Heart left ventricle (tissue), 16 donors: ENCODE measurements around the gene TTC7B. TPM values are rescaled to one million over a fixed set of nuclear protein-coding genes. Genes with fewer than 3 reads are reported as not detected.
A peak's percentile ranks its signal among the peaks of the same experiment; 100 is the strongest.

Source experiments
- ATAC-seq, 4 donors: fragments of 200-7000 bp; cut with Tn5 transposase; one replicate each; pipeline ENCODE4 v1.9.1; 2020 to 2022; ENCODE audit warnings: moderate library complexity in 4 of 4, mild to moderate bottlenecking in 3 of 4, moderate number of reproducible peaks in 1 of 4
- DNase-seq, 5 donors: peaks; one replicate each; pipeline ENCODE4 v3.0.0-alpha.2; 2020
- H3K27ac ChIP-seq, 12 donors: fragments of 200-600 bp; sonication (generic) in 4 of 12; one replicate each; pipeline versions ENCODE4 v1.5.0 to v1.8.0; 2016 to 2022; ENCODE audit warnings: mild to moderate bottlenecking in 2 of 12
- H3K27me3 ChIP-seq, 9 donors: fragments of 200-600 bp; sonication (generic) in 2 of 9; one replicate each; pipeline versions ENCODE4 v1.5.1 to v1.8.0; 2016 to 2022; ENCODE audit warnings: mild to moderate bottlenecking in 3 of 9
- H3K36me3 ChIP-seq, 9 donors: fragments of 200-600 bp; sonication (generic) in 2 of 9; one replicate each; pipeline versions ENCODE4 v1.5.0 to v1.8.0; 2018 to 2022; ENCODE audit warnings: mild to moderate bottlenecking in 2 of 9
- H3K4me1 ChIP-seq, 12 donors: fragments of 200-600 bp; sonication (generic) in 4 of 12; one replicate each; pipeline versions ENCODE4 v1.5.0 to v1.8.0; 2016 to 2022; ENCODE audit warnings: mild to moderate bottlenecking in 3 of 12
- H3K4me3 ChIP-seq, 12 donors: fragments of 200-600 bp; sonication (generic) in 4 of 12; one replicate each; pipeline versions ENCODE4 v1.5.0 to v1.8.0; 2017 to 2022; ENCODE audit warnings: mild to moderate bottlenecking in 9 of 12, moderate library complexity in 4 of 12
- H3K9me3 ChIP-seq, 12 donors: fragments of 200-600 bp; sonication (generic) in 4 of 12; one replicate each; pipeline versions ENCODE4 v1.5.0 to v1.8.0; 2016 to 2022; ENCODE audit warnings: mild to moderate bottlenecking in 1 of 12
- POLR2A ChIP-seq, 2 donors: fragments of 450-650 bp; IDR thresholded peaks; one replicate each; pipeline ENCODE4 v1.6.1; 2017; ENCODE audit warnings: antibody characterized with exemption in 2 of 2, mild to moderate bottlenecking in 2 of 2, moderate library complexity in 2 of 2
- WGBS, 4 donors: extraction: QIAGEN DNeasy Blood & Tissue Kit in 2 of 4; methylation state at CpG; one replicate each; pipeline versions ENCODE4 v1.1.5 to v1.1.7; 2013 to 2018; 5-methylcytosine and 5-hydroxymethylcytosine counted together
- intact Hi-C, 10 donors: fragments of 100-400 bp; cut with DNase I; formaldehyde crosslinking; loops; one replicate each; pipeline versions ENCODE4 v1.11.1 to v1.14.2; 2022
- polyA plus RNA-seq, 2 donors: library from polyadenylated mRNA; stranded (reverse); fragments of 200-250 nt; gene quantifications; one replicate each; pipeline ENCODE4 v1.2.3, GENCODE V29; 2013
- total RNA-seq, 9 donors: library from RNA; depleted of rRNA in 2 of 9; stranded (reverse); fragments of >200 nt in 2 of 9; fragmentation: NEBNext Ultra II Directional in 3 of 9; extraction: Animal tissue kit (Norgen Biotek cat#: 25700) in 3 of 9; gene quantifications; one replicate each; pipeline versions ENCODE4 v1.1.0 to v1.2.4, GENCODE V29; 2016 to 2023
- TF ChIP-seq, protein P1 (sequence below), 12 donors: fragments of 200-600 bp; sonication (generic) in 4 of 12; IDR thresholded peaks; one replicate each; pipeline versions ENCODE4 v1.5.0 to v1.8.0; 2018 to 2022; ENCODE audit warnings: antibody characterized with exemption in 12 of 12, mild to moderate bottlenecking in 5 of 12
- donor health status: ischemic (EF 13 %, LVEDD 7.1; RV severe dilation, severe dysfunction).
- donor health status: healthy with polysubstance abuse.
- donor health status: DM: no; HTN: yes; CAD: no.
- donor health status: DM: no; HTN: no; CAD: no.
- donor health status: ischemic (EF 25% LVEDD 6.9; RV normal size, moderate dysfunction).
- donor health status: ischemic (EF 25% LVEDD 5.7; RV mildly dilated, moderate dysfunction).
- donor health status: healthy.
- donor health status: DM: yes; HTN: yes; CAD: no.
- donor health status: ischemic (EF 35%, LVEDD 5.7; RV mildly dilated, moderate dysfunction).
- donor health status: nonischemic (EF 11% LVEDD 7.7; RV severe dilation, severe dysfunction).
- donor health status: DM: yes; HTN: yes; CAD: no.
- donor health status: PGD.
- donor health status: ischemic (EF 29% LVEDD 5.4; RV normal size, mild dysfunction).
- donor health status: nonischemic (EF 23%, LVEDD 6.1; RV moderate dilation, normal function).

Gene TTC7B
- total and polyA plus RNA-seq, 11 donors, result 20.3 to 76.1 (median 62.6) TPM

DNA sequence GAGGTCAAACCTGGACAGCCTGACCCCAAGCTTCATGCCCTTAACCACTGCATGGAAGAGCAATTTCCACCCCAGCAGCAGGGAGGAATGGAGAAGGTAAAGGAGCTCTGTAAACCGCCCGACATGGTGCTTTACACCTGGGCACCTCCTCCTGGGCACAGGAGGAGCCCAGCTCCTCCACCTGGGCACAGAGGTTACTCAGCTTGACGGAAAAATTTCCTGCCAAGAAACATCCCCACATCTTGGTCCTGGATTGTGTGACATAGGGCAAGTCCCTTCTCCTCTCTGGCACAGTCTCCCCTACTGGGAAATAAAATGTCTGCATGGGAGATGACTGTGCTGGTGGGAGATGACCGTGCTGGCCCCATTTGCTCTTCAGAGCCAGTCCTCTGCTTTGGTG, 40.8 kb downstream of the TTC7B start:
- H3K27me3 ChIP-seq, result no peaks in the 10 kb centered on the region
- intact Hi-C loops, result no loop called here
- H3K9me3 ChIP-seq, result no peaks in the 10 kb centered on the region
- 94 to 98% (median 96%) methylated on average over 2 to 4 of the region's 4 CpGs for WGBS, 4 donors
- no peak overlapping the region for H3K27ac ChIP-seq
- ATAC-seq (no peak), DNase-seq (no peak)
- H3K4me3 ChIP-seq, result no peak overlapping the region
- peaks cover 0 to 76% (median 34%) of the 10 kb centered on the region in 9 donors for H3K36me3 ChIP-seq
- TF ChIP-seq, protein P1, sequence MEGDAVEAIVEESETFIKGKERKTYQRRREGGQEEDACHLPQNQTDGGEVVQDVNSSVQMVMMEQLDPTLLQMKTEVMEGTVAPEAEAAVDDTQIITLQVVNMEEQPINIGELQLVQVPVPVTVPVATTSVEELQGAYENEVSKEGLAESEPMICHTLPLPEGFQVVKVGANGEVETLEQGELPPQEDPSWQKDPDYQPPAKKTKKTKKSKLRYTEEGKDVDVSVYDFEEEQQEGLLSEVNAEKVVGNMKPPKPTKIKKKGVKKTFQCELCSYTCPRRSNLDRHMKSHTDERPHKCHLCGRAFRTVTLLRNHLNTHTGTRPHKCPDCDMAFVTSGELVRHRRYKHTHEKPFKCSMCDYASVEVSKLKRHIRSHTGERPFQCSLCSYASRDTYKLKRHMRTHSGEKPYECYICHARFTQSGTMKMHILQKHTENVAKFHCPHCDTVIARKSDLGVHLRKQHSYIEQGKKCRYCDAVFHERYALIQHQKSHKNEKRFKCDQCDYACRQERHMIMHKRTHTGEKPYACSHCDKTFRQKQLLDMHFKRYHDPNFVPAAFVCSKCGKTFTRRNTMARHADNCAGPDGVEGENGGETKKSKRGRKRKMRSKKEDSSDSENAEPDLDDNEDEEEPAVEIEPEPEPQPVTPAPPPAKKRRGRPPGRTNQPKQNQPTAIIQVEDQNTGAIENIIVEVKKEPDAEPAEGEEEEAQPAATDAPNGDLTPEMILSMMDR (IDR thresholded peaks at IDR 0.05), result no peak
- TF ChIP-seq POLR2A (IDR thresholded peaks at IDR 0.05), result no peak
- H3K4me1 ChIP-seq, result no peaks in the 10 kb centered on the region

DNA sequence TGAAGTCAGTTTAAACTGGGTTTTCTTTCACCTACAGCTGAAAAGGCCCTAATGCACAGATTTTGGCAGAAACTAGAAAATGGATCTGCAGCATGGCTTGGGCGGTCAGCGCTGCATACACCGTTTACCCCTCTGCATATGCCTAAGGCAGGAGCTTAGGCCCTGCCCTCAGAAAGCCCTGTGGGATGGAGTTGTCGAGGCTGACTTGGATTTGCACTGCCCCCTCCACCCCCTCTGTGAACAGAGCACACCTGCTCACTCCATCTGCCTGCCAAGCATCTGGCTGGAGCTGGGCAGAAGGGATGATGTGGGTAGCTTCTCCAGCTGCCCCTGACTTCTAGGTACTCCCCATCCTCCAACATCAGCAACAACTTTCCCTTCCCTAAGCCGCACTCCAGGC, 41.9 kb downstream of the TTC7B start:
- H3K27me3 ChIP-seq, result no peaks in the 10 kb centered on the region
- no peaks in the 10 kb centered on the region for H3K4me1 ChIP-seq
- DNase-seq (no peak), ATAC-seq (no peak)
- intact Hi-C loops, result no loop called here
- no peak overlapping the region for H3K27ac ChIP-seq
- peaks cover 0 to 75% (median 30%) of the 10 kb centered on the region in 9 donors for H3K36me3 ChIP-seq
- WGBS, 4 donors, result 91 to 97% (median 95%) methylated on average over 5 of the region's 5 CpGs
- TF ChIP-seq, protein P1 (IDR thresholded peaks at IDR 0.05), result no peak
- no peak for TF ChIP-seq POLR2A (IDR thresholded peaks at IDR 0.05)
- H3K9me3 ChIP-seq, result peaks cover 0 to 3% (median 0%) of the 10 kb centered on the region in 12 donors
- H3K4me3 ChIP-seq, result no peak overlapping the region

DNA sequence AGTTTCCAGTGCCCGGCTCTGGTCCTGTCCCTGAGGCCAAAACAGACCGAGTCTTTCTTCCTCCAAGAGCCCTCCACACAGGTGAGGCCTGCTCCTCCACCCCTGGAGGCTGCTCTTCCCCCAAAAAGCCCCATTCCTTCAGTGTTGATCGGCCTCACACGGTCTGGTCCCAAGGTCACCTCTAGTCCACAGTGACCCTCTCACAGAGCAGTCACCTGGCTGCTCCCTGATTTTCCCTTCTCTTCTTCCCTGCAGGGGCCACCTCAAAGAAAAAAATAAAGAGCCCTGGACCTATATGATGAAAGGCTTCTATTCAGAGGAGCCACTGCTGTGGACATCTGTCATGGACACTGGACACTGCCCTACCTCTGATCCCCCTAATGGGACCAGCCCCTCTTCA, 42.5 kb downstream of the TTC7B start:
- ATAC-seq (peak in 2 of 4 donors; percentile 14 to 33), DNase-seq (no peak)
- peaks cover 0 to 71% (median 26%) of the 10 kb centered on the region in 9 donors for H3K36me3 ChIP-seq
- H3K9me3 ChIP-seq, result peaks cover 0 to 9% (median 0%) of the 10 kb centered on the region in 12 donors
- intact Hi-C loops, result no loop called here
- TF ChIP-seq, protein P1 (IDR thresholded peaks at IDR 0.05), result no peak
- no peak for TF ChIP-seq POLR2A (IDR thresholded peaks at IDR 0.05)
- H3K27me3 ChIP-seq, result no peaks in the 10 kb centered on the region
- peak overlapping the region in 1 of 12 donors; percentile 2 for H3K27ac ChIP-seq
- 62 to 90% (median 70%) methylated on average over 4 of the region's 4 CpGs for WGBS, 4 donors
- H3K4me1 ChIP-seq, result no peaks in the 10 kb centered on the region
- no peak overlapping the region for H3K4me3 ChIP-seq

DNA sequence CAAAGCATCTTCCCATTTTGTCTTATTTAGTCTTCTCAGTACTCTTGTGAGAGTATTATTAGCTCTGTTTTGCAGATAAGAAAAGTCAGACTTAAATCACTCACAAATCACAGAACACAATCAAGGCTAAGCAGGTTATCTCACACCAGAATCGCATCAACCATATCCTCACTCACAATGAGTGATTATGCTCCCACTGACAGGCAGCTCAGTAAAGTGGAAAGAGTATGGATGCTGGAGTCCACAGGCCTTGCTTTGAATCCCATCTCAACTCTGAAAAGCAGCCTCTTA, 43.1 kb downstream of the TTC7B start:
- H3K27me3 ChIP-seq, result no peaks in the 10 kb centered on the region
- peaks cover 0 to 15% (median 3%) of the 10 kb centered on the region in 12 donors for H3K9me3 ChIP-seq
- 43 to 63% (median 48%) methylated on average over 1 of the region's 1 CpG for WGBS, 4 donors
- peaks cover 0 to 68% (median 24%) of the 10 kb centered on the region in 9 donors for H3K36me3 ChIP-seq
- intact Hi-C loops, result no loop called here
- no peaks in the 10 kb centered on the region for H3K4me1 ChIP-seq
- no peak overlapping the region for H3K4me3 ChIP-seq
- H3K27ac ChIP-seq, result peak overlapping the region in 1 of 12 donors; percentile 2
- DNase-seq, result no peak
- TF ChIP-seq POLR2A (IDR thresholded peaks at IDR 0.05), result no peak
- TF ChIP-seq, protein P1 (IDR thresholded peaks at IDR 0.05), result no peak
- ATAC-seq, result no peak
